ENCODE results near the gene PPP1R15B.

DNA sequence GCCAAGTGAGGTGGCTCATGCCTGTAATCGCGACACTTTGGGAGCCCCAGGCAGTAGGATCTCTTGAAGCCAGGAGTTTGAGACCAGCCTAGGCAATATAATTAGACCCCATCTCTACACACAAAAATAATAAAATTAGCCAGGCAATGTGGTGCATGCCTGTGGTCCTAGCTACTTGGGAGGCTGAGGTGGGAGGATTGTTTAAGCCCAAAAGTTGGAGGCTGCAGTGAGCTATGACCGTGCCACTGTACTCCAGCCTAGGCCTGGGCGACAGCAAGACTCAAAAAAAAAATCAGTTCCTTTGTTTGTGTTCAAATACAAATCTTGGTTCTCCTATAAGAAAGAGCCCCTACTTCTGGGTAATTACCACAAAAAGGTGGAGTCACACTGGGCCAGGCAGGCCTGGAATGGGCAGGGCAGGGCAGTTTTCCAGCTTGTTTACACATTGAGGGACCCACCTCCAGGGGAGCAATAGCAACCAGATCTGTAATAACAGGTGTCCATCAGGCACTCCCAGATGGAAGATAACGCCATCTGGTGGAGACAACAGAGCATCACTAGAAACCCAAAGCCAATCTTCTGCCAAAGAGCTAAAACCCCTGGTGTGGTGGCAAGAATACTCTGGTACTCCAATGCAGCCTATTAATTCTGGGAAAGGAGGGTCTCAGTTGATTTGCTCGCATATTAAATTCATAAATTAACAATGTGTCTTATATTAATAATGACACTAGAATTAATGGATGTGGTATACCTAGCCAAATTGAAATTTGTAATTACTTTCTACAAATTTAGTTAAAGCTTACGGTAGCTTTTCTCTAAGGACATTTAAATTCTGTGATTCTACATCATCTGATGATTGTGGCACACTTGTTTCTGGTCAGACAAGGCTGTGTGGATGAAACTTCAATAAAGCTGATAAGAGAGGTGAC, 13.2 kb downstream of the PPP1R15B start:
- TF ChIP-seq, protein P1, sequence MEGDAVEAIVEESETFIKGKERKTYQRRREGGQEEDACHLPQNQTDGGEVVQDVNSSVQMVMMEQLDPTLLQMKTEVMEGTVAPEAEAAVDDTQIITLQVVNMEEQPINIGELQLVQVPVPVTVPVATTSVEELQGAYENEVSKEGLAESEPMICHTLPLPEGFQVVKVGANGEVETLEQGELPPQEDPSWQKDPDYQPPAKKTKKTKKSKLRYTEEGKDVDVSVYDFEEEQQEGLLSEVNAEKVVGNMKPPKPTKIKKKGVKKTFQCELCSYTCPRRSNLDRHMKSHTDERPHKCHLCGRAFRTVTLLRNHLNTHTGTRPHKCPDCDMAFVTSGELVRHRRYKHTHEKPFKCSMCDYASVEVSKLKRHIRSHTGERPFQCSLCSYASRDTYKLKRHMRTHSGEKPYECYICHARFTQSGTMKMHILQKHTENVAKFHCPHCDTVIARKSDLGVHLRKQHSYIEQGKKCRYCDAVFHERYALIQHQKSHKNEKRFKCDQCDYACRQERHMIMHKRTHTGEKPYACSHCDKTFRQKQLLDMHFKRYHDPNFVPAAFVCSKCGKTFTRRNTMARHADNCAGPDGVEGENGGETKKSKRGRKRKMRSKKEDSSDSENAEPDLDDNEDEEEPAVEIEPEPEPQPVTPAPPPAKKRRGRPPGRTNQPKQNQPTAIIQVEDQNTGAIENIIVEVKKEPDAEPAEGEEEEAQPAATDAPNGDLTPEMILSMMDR (IDR thresholded peaks at IDR 0.05): peak; percentile 49 to 73 (median 60)
- no peak for TF ChIP-seq POLR2A (IDR thresholded peaks at IDR 0.05)

Measured in uterus (tissue), 2 donors.